GM06990 (cell line): ENCODE measurements around the gene LRFN3.
"Not testable (repeated sequence)": the region's sequence is repeated elsewhere in the genome, so short reads cannot be mapped to it uniquely, and the experiment has no call there.

Experiments used
- DNase-seq: peaks from one replicate; pipeline ENCODE4 v3.0.0-alpha.2; 2011; ENCODE audit not compliant: insufficient read length; ENCODE audit errors: extremely low read depth
- H3K27me3 ChIP-seq: replicated peaks from 2 replicates; pipeline ENCODE4 v1.6.0; 2011; ENCODE audit warnings: low read length; ENCODE audit not compliant: control insufficient read depth, insufficient read depth
- H3K36me3 ChIP-seq: 2 replicates; pipeline ENCODE4 v1.5.1; 2011; ENCODE audit warnings: low read length; ENCODE audit not compliant: control insufficient read depth, insufficient read depth
- H3K4me3 ChIP-seq: replicated peaks from 2 replicates; pipeline ENCODE4 v1.5.1; 2011; ENCODE audit warnings: low read depth, mild to moderate bottlenecking, control low read depth, low read length
- TF ChIP-seq, protein P1 (sequence below): IDR thresholded peaks from 2 replicates; pipeline ENCODE4 v1.5.1; 2011; ENCODE audit warnings: low read length, control low read depth, mild to moderate bottlenecking, inconsistent platforms; ENCODE audit not compliant: insufficient read depth, poor library complexity, severe bottlenecking

The LRFN3 gene

DNA sequence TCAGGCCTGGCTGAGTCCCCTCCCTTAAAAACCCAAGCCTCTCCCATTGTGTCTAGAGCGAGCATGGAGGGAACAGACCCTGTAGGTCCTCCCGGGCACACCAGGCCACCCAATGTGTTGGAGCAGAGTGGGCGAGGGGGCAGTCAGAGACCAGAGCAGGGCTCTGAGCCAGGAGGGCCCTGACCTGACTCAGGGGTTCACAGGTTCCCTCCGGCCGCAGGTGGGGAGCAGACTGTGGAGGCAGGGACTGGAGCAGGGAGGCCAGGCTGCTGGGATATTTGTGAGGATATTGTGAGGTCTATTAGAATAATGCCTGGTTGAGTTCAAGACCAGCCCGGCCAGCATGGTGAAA, 26.5 kb upstream of the LRFN3 start:
- TF ChIP-seq, protein P1, sequence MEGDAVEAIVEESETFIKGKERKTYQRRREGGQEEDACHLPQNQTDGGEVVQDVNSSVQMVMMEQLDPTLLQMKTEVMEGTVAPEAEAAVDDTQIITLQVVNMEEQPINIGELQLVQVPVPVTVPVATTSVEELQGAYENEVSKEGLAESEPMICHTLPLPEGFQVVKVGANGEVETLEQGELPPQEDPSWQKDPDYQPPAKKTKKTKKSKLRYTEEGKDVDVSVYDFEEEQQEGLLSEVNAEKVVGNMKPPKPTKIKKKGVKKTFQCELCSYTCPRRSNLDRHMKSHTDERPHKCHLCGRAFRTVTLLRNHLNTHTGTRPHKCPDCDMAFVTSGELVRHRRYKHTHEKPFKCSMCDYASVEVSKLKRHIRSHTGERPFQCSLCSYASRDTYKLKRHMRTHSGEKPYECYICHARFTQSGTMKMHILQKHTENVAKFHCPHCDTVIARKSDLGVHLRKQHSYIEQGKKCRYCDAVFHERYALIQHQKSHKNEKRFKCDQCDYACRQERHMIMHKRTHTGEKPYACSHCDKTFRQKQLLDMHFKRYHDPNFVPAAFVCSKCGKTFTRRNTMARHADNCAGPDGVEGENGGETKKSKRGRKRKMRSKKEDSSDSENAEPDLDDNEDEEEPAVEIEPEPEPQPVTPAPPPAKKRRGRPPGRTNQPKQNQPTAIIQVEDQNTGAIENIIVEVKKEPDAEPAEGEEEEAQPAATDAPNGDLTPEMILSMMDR = no peak
- no peaks in the 10 kb centered on the region for H3K36me3 ChIP-seq
- no peak overlapping the region for H3K4me3 ChIP-seq
- no peaks in the 10 kb centered on the region for H3K27me3 ChIP-seq
- no peak for DNase-seq

DNA sequence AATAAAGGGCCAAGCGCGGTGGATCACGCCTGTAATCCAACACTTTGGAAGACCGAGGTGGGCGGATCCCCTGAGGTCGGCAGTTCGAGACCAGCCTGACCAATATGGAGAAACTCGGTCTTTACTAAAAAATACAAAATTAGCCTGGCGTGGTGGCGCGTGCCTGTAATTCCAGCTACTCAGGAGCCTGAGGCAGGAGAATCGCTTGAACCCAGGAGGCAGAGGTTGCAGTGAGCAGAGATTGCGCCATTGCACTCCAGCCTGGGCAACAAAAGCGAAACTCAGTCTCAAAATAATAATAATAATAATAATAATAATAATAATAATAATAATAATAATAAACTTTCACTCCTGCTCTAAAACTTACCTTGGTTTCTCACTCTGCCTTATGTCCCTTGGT, 25.8 kb upstream of the LRFN3 start:
- not testable (repeated sequence) for H3K27me3 ChIP-seq

DNA sequence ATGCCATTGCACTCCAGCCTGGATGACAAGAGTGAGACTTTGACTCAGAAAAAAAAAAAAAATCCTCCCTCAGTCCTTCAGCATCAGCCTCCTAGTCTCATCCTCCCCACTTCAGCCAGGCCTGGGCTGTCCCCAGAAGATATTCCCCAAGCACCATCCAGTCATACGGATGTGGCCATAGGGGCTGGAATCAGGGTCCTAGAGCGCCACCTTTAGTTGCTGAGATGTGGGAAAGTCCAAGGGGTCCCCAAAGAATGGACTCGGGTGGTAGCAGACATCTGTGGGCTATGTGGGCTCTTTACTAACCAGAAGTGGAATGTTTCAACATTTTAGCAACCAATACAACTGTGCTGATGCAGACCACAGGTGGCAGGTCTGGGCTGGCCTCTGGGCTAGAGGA, 25.0 kb upstream of the LRFN3 start:
- no peak for DNase-seq
- H3K36me3 ChIP-seq = no peaks in the 10 kb centered on the region
- H3K4me3 ChIP-seq = no peak overlapping the region
- no peaks in the 10 kb centered on the region for H3K27me3 ChIP-seq
- TF ChIP-seq, protein P1 = no peak

More for the DNA sequence above, 25.8 kb upstream of the LRFN3 start:
- not testable (repeated sequence) for H3K4me3 ChIP-seq, H3K36me3 ChIP-seq, DNase-seq

DNA sequence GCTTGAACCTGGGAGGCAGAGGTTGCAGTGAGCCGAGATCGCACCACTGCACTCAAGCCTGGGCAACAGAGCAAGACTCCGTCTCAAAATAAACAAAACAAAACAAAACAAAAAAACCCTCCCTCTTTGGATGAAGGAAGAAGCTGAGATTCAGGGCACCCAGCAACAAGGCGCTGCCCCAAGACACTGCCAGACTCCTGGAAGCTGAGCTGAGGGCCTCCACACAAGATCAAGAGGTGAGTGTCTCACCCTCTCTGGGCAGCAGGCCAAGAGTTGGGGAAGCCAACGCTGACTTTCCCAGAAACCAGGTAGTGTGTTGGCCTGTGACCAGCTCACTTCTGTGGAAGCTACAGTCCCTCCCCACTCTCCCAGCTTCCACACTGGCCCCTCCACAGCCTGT, 24.4 kb upstream of the LRFN3 start:
- Histone ChIP-seq H3K27me3 (no peaks in the 10 kb centered on the region), H3K4me3 (no peak overlapping the region), H3K36me3 (no peaks in the 10 kb centered on the region)
- no peak for DNase-seq
- TF ChIP-seq, protein P1 = no peak

DNA sequence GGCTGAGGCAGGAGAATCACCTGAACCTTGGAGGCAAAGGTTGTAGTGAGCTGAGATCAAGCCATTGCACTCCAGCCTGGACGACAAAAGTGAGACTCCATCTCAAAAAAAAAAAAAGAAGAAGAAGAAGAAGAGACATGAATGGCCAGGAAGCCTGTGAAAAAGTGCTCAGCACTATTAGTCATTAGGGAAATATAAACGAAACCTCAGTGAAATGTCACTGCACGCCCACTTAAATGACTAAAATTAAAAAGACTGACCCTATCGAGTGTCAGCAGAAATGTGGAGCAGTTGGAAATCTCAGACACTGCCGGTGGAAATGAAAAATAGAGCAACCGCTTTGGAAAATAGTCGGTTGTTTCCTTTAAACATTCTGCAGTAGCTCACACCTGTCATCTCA, 22.6 kb upstream of the LRFN3 start:
- TF ChIP-seq, protein P1 = no peak
- DNase-seq = no peak
- no peak overlapping the region for H3K4me3 ChIP-seq
- no peaks in the 10 kb centered on the region for H3K36me3 ChIP-seq
- H3K27me3 ChIP-seq = no peaks in the 10 kb centered on the region

DNA sequence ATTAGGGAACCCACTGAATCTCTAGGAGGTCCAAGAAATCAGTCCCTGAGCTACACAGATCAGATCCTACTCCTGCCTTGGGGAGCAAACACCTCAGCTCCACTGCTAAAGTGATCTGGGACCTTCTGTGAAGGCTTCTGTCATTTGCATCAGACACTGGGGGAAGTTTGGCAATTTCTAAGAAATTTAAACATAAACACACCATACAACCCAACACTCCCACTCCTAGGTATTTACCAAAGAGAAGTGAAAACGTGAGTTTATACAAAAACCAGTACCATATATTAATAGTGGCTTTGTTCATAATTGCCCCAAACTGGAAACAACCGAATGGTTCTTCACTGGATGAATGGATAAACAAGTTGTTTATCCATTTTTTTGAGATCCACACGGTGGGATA, 20.7 kb upstream of the LRFN3 start:
- Histone ChIP-seq H3K36me3 (no peaks in the 10 kb centered on the region), H3K4me3 (no peak overlapping the region), H3K27me3 (no peaks in the 10 kb centered on the region)
- TF ChIP-seq, protein P1 = no peak
- no peak for DNase-seq

DNA sequence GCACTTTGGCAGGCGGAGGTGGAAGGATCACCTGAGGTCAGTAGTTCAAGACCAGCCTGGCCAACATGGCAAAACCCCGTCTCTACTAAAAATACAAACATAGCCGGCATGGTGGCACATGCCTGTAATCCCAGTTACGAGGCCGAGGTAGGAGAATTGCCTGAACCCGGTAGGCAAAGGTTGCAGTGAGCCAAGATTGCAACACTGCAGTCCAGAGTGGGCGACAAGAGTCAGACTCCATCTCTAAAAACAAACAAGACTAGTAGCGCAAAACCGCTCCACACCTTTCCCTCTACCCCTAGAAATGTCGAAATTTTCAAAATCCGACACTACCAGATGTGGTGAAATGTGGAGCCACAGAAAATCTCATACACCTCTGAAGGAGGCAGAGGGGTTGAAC, 16.9 kb upstream of the LRFN3 start:
- no peak for DNase-seq
- H3K4me3 ChIP-seq = no peak overlapping the region
- no peaks in the 10 kb centered on the region for H3K36me3 ChIP-seq
- TF ChIP-seq, protein P1 = no peak
- no peaks in the 10 kb centered on the region for H3K27me3 ChIP-seq
